Mucosa of gallbladder (tissue), 1 donor: ENCODE data around the gene AMY1A. TPM values are rescaled to one million over a fixed set of nuclear protein-coding genes. Genes with fewer than 3 reads are reported as not detected.
"Not testable (repeated sequence)": the region's sequence is repeated elsewhere in the genome, so short reads cannot be mapped to it uniquely, and the experiment has no call there.

Experiments used
- DNase-seq: peaks from one replicate; pipeline ENCODE4 v3.0.0-alpha.2; 2020; ENCODE audit warnings: low spot score
- total RNA-seq: library from RNA; stranded (reverse); gene quantifications from one replicate; pipeline ENCODE4 v1.2.1, GENCODE V29; 2021
- donor health status: DM: no; HTN: no; CAD: no.

Gene AMY1A
- not detected for total RNA-seq

DNA sequence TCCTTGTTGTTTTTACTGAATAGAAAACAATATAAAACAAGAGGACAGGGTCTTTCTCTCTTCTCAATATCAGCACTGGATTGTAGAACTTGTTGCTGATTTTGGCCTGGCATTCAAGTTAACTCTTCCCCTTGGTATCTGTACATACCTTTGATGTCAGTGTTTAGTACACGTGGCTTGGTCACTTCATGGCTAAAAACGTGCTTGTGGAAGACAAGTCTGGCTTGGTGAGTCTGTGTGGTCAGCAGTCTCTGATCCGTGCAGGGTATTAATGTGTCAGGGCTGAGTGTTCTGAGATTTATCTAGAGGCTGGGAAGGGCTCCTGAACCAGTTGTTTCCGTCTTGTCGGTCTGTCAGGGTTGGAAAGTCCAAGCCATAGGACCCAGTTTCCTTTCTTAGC lies at the start of gene AMY1A:
Gene AMY1A (plus strand): TSS at position 301 of the 400 bp plus-strand sequence. CDS start 571 bp downstream, outside the sequence.
- DNase-seq: not testable (repeated sequence)

DNA sequence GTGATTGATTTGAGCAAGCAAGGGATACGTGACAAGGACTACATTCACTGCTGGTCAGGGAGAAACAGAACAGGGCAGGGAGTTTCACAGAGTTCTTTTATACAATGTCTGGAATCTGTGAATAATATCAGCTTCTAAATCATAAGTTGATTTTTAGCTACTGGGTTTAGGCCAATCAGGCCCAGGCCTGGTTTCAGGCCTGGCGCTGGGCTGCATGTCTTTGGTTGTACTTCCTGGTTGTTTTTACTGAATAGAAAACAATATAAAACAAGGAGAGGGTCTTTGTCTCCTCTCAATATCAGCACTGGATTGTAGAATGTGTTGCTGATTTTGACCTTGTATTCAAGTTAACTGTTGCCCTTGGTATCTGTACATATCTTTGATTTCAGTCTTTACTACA lies 39.2 kb upstream of the AMY1A start:
- no peak for DNase-seq

DNA sequence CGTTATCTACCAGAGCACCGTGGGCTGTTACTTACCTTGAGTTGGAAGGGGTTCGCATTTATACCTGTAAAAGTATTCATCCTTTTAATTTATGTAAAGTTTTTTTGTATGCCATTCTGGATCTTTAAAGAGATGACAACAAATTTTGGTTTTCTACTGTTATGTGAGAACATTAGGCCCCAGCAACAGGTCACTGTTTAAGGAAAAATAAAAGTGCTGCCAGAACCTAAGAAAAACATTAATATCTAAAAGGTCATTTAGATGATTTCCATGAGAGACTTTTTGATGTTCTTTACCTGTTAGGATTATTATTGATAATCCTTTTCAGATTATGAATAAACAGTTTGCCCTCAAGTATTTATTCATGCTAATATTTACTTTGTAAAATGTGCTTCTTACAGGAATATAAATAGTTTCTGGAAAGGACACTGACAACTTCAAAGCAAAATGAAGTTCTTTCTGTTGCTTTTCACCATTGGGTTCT lies 38.5 kb upstream of the AMY1A start, which contains the start of gene AMY2A:
Gene AMY2A (plus strand): TSS at position 434 of the 484 bp plus-strand sequence. CDS start 14 bp downstream, at position 448.
- not testable (repeated sequence) for DNase-seq

DNA sequence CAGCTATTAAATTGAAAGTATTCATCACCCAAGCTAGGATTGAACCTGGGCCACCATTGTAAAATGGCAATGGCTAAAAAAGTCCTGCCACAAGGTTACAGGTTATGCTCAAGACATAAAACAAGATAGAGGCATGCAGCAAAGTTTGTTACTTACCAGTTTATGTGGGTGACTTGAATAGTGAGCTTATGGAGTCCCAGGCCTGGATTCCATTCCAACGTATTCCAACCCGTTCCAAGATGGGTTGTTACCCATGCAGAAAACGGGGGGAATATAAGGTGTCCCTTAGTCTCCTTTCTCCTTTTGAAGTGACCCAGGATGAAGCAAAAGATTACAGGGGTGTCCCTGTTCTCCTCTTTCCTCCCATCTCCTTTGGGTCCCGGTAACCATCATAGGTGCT lies 28.1 kb upstream of the AMY1A start:
- DNase-seq: not testable (repeated sequence)

DNA sequence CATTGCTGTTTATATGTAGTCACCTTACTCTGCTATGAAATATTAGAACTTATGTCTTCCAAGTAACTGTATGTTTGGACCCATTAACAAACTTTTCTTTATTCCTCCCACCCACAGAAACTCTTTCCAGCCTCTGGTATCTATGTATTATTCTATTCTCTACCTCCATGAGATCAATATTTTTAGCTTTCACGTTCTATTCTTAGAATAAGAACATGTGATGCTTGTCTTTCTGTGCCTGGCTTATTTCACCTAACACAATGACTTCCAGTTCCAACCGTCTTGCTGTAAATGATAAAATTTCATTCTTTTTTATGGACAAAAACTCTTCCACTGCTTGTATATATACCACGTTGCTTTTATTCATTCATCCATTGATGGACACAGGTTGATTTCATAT lies 14.4 kb upstream of the AMY1A start:
- not testable (repeated sequence) for DNase-seq

DNA sequence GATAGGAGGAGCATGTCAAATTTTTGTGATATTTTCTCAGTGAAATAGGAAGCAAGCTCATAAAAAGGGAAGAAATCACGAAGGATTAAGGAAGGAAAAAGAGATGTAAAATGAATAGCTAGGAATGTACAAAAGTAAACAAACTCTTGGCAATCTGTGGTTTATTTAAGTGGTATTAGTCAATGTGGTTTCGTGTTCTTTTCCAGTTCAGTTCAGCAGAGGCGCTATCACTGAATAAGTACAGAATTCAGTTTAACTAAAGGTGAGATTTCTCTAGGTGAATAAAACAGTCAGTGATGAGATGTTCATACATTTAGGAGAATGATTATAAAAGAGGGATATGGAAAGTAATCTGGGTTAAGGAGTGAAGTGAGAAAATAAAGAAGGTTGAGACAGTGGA lies 11.7 kb upstream of the AMY1A start:
- DNase-seq: not testable (repeated sequence)

DNA sequence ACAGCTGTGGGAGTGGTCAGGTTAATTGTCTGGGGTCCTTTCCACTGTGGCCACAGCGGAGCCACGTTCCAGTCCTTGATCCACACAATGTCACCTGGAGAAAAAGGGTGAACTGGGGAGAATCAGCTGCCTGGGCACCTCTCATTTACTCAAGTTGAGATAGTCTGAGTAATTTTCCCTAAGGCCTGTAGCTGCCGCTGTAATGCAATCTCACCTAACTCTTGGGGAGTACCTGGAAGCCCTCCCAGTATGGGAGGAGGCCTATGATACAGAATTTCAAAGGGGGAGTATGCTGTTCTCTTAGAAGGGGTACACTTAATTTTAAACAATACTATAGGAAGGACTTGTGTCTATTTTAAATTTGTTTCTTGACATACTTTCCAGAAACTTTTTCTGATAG lies 5.3 kb upstream of the AMY1A start:
- DNase-seq: not testable (repeated sequence)

DNA sequence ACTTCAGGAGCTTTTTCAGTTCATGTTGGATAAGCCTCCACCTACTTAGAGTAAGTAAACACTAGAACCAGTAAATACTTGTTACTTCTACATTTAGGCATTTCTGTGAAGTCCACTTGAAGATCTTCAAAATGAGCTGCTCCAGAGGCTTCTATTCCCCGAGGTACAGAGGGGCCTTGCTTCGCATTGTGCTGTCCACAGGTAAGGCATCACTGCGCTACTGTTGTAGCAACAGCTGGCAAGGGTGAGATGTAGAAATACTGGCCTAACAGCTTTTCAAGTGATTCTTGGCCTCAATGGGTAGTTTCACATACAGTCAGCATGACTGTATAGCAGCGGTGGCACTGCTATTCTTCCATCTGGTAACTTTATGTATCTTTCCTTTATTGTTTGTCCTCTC lies 4.7 kb upstream of the AMY1A start:
- not testable (repeated sequence) for DNase-seq

DNA sequence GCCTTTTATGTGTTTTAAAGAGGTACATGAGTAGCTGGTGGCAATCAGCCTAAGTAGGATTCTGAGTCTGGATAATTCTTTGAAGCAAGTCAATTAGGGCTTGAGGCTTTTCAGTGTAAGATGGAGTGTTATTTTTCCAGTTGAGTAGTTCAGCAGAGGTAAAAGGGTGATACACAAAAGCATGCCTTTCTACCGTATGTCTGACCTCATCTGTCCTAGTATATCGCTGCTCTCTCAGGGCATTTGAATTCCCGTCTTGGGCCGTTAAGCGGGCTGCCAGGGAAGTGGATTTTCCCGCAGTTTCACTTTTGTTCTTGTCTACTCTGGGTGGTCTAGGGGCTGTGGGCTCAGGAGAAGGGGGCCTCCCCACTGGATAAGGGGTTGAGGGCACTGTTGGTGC lies 1.4 kb upstream of the AMY1A start:
- not testable (repeated sequence) for DNase-seq

DNA sequence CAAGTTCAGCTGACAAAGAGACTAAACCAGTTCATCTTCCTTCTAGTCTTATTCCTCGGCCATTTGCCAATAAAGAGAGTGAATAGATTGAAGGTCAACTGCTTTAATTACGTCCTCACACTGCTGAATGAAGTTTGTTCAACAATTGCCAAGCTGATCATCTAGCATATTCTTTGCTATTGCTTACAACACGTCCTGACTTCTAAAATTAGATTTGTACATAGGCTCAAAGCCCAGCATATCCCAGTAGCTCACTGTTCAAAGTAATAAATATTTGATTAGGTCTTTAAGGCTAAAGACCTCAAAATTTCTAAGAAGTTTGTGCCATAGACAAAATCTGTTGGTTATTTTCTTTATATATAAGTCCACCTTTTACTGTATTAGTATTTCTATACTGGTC lies 20.8 kb downstream of the AMY1A start:
- not testable (repeated sequence) for DNase-seq

DNA sequence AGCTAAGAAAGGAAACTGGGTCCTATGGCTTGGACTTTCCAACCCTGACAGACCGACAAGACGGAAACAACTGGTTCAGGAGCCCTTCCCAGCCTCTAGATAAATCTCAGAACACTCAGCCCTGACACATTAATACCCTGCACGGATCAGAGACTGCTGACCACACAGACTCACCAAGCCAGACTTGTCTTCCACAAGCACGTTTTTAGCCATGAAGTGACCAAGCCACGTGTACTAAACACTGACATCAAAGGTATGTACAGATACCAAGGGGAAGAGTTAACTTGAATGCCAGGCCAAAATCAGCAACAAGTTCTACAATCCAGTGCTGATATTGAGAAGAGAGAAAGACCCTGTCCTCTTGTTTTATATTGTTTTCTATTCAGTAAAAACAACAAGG lies 40.5 kb downstream of the AMY1A start, which contains the start of gene AMY1B:
Gene AMY1B (minus strand): TSS at position 101 of the 400 bp plus-strand sequence. CDS start 571 bp downstream, outside the sequence.
- not testable (repeated sequence) for DNase-seq

DNA sequence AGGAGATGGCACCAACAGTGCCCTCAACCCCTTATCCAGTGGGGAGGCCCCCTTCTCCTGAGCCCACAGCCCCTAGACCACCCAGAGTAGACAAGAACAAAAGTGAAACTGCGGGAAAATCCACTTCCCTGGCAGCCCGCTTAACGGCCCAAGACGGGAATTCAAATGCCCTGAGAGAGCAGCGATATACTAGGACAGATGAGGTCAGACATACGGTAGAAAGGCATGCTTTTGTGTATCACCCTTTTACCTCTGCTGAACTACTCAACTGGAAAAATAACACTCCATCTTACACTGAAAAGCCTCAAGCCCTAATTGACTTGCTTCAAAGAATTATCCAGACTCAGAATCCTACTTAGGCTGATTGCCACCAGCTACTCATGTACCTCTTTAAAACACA lies 41.9 kb downstream of the AMY1A start:
- DNase-seq: not testable (repeated sequence)

DNA sequence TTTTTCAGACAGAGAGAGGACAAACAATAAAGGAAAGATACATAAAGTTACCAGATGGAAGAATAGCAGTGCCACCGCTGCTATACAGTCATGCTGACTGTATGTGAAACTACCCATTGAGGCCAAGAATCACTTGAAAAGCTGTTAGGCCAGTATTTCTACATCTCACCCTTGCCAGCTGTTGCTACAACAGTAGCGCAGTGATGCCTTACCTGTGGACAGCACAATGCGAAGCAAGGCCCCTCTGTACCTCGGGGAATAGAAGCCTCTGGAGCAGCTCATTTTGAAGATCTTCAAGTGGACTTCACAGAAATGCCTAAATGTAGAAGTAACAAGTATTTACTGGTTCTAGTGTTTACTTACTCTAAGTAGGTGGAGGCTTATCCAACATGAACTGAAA lies 45.1 kb downstream of the AMY1A start:
- not testable (repeated sequence) for DNase-seq

DNA sequence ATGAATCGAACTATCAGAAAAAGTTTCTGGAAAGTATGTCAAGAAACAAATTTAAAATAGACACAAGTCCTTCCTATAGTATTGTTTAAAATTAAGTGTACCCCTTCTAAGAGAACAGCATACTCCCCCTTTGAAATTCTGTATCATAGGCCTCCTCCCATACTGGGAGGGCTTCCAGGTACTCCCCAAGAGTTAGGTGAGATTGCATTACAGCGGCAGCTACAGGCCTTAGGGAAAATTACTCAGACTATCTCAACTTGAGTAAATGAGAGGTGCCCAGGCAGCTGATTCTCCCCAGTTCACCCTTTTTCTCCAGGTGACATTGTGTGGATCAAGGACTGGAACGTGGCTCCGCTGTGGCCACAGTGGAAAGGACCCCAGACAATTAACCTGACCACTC lies 45.7 kb downstream of the AMY1A start:
- DNase-seq: not testable (repeated sequence)

DNA sequence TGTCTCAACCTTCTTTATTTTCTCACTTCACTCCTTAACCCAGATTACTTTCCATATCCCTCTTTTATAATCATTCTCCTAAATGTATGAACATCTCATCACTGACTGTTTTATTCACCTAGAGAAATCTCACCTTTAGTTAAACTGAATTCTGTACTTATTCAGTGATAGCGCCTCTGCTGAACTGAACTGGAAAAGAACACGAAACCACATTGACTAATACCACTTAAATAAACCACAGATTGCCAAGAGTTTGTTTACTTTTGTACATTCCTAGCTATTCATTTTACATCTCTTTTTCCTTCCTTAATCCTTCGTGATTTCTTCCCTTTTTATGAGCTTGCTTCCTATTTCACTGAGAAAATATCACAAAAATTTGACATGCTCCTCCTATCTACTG lies 52.1 kb downstream of the AMY1A start:
- not testable (repeated sequence) for DNase-seq

DNA sequence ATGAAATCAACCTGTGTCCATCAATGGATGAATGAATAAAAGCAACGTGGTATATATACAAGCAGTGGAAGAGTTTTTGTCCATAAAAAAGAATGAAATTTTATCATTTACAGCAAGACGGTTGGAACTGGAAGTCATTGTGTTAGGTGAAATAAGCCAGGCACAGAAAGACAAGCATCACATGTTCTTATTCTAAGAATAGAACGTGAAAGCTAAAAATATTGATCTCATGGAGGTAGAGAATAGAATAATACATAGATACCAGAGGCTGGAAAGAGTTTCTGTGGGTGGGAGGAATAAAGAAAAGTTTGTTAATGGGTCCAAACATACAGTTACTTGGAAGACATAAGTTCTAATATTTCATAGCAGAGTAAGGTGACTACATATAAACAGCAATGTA lies 54.8 kb downstream of the AMY1A start:
- DNase-seq: not testable (repeated sequence)

Other genes with a start within 250 kb of the AMY1A start
- gene RNPC3, start 130.1 kb upstream of the AMY1A start, total RNA-seq: 26.3 TPM
- gene AMY2B, start 84.2 kb upstream of the AMY1A start, total RNA-seq: 14.6 TPM
- gene AMY2A, start 38.3 kb upstream of the AMY1A start, total RNA-seq: 0.98 TPM
- not detected for gene AMY1B, start 40.5 kb downstream of the AMY1A start, total RNA-seq
- not detected for gene AMY1C, start 94.1 kb downstream of the AMY1A start, total RNA-seq